HepG2 (cell line): ENCODE results near the gene FAM222A. TPM values are rescaled to one million over a fixed set of nuclear protein-coding genes. Genes with fewer than 3 reads are reported as not detected.
A peak's percentile ranks its signal among the peaks of the same experiment; 100 is the strongest.

Source experiments
- CBX5 ChIP-seq: sonication (generic); formaldehyde crosslinking; IDR thresholded peaks from 2 replicates; pipeline ENCODE4 v1.4.0; 2020; ENCODE audit warnings: missing genetic modification reagents, borderline replicate concordance
- FOXJ3 ChIP-seq: sonication (generic); formaldehyde crosslinking; IDR thresholded peaks from 2 replicates; pipeline ENCODE4 v1.4.0; 2020; ENCODE audit warnings: missing genetic modification reagents, mild to moderate bottlenecking, borderline replicate concordance
- FUBP1 ChIP-seq: sonication (generic); formaldehyde crosslinking; IDR thresholded peaks from 2 replicates; pipeline ENCODE4 v1.5.1; 2020; ENCODE audit warnings: missing genetic modification reagents, mild to moderate bottlenecking, borderline replicate concordance
- HNF4A ChIP-seq: sonication (generic); formaldehyde crosslinking; IDR thresholded peaks from 2 replicates; pipeline ENCODE4 v1.4.0; 2020; ENCODE audit warnings: missing genetic modification reagents
- HOXA7 ChIP-seq: sonication (generic); formaldehyde crosslinking; IDR thresholded peaks from 2 replicates; pipeline ENCODE4 v1.8.1; 2022; ENCODE audit warnings: mild to moderate bottlenecking, missing genetic modification reagents, moderate library complexity
- JDP2 ChIP-seq: sonication (generic); formaldehyde crosslinking; IDR thresholded peaks from 2 replicates; pipeline ENCODE4 v1.8.1; 2022; ENCODE audit warnings: missing genetic modification reagents, borderline replicate concordance
- PAXIP1 ChIP-seq: sonication (generic); formaldehyde crosslinking; conservative IDR thresholded peaks from 2 replicates; pipeline ENCODE4 v1.4.0; 2020; ENCODE audit warnings: mild to moderate bottlenecking, missing genetic modification reagents, moderate library complexity
- RAD21 ChIP-seq: fragments of 450-650 bp; formaldehyde crosslinking; IDR thresholded peaks from 2 replicates; pipeline ENCODE4 v1.5.0; 2020; ENCODE audit warnings: mild to moderate bottlenecking
- RAD51 ChIP-seq: fragments of 450-650 bp; IDR thresholded peaks from 2 replicates; pipeline ENCODE4 v1.6.1; 2016; ENCODE audit warnings: borderline replicate concordance
- TFAP4 ChIP-seq: sonication (generic); IDR thresholded peaks from 2 replicates; pipeline ENCODE4 v1.6.1; 2016; ENCODE audit warnings: low read depth, borderline replicate concordance
- ZNF317 ChIP-seq: sonication (generic); formaldehyde crosslinking; IDR thresholded peaks from 2 replicates; pipeline ENCODE4 v1.5.0; 2020; ENCODE audit warnings: mild to moderate bottlenecking, missing genetic modification reagents
- ZNF615 ChIP-seq: sonication (generic); formaldehyde crosslinking; IDR thresholded peaks from 2 replicates; pipeline ENCODE4 v1.5.0; 2020; ENCODE audit warnings: mild to moderate bottlenecking, missing genetic modification reagents, borderline replicate concordance
- ZNF709 ChIP-seq: sonication (generic); formaldehyde crosslinking; IDR thresholded peaks from 2 replicates; pipeline ENCODE4 v1.5.0; 2020; ENCODE audit warnings: mild to moderate bottlenecking, missing genetic modification reagents
- ZNF766 ChIP-seq: sonication (generic); formaldehyde crosslinking; IDR thresholded peaks from 2 replicates; pipeline ENCODE4 v1.5.0; 2020; ENCODE audit warnings: missing genetic modification reagents, borderline replicate concordance
- polyA plus RNA-seq, 8 experiments: library from polyadenylated mRNA; depleted of rRNA in 3 of 8; stranded (reverse) in 7 of 8; unstranded in 1 of 8; fragments of >200 nt; fragmentation: Illumina TruSeq in 4 of 8; extraction: Trizol in 4 of 8; gene quantifications; 2 replicates each; pipeline versions ENCODE4 v1.2.1 to v1.2.3, GENCODE V29; 2011 to 2016; ENCODE audit warnings: low read depth in 4 of 8, missing spikeins in 1 of 8, mixed read lengths in 1 of 8; ENCODE audit not compliant: insufficient read depth in 1 of 8
- total RNA-seq, 5 experiments: library from RNA; depleted of rRNA; stranded (reverse); fragments of >200 nt; fragmentation: Illumina TruSeq; extraction: Trizol; gene quantifications; 2 replicates each; pipeline ENCODE4 v1.2.3, GENCODE V29; 2016; ENCODE audit warnings: low read depth in 1 of 5
- TF ChIP-seq, protein P1 (sequence below): IDR thresholded peaks from 2 replicates; pipeline ENCODE4 v1.6.1; 2016; ENCODE audit warnings: mild to moderate bottlenecking
- TF ChIP-seq, protein P2 (sequence below): sonication (generic); formaldehyde crosslinking; IDR thresholded peaks from 2 replicates; pipeline ENCODE4 v1.4.0; 2020; ENCODE audit warnings: missing genetic modification reagents, mild to moderate bottlenecking, borderline replicate concordance

Gene FAM222A
- total and polyA plus RNA-seq, 2 of the 13 experiments (the other 11 are each of a cell fraction or from before 2014, with no cell fraction given), result 2.7 to 9.6 TPM

- TF ChIP-seq, protein P1, sequence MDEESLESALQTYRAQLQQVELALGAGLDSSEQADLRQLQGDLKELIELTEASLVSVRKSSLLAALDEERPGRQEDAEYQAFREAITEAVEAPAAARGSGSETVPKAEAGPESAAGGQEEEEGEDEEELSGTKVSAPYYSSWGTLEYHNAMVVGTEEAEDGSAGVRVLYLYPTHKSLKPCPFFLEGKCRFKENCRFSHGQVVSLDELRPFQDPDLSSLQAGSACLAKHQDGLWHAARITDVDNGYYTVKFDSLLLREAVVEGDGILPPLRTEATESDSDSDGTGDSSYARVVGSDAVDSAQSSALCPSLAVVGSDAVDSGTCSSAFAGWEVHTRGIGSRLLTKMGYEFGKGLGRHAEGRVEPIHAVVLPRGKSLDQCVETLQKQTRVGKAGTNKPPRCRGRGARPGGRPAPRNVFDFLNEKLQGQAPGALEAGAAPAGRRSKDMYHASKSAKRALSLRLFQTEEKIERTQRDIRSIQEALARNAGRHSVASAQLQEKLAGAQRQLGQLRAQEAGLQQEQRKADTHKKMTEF (CRISPR knock-in tag), result peak; percentile 68
- no peak for TF ChIP-seq ZNF709 (CRISPR knock-in tag)
- no peak for TF ChIP-seq JDP2
- TF ChIP-seq PAXIP1 (CRISPR knock-in tag), result peak; percentile 98
- TF ChIP-seq ZNF615, result no peak
- TF ChIP-seq RAD21 (CRISPR knock-in tag), result 0 out of 2 replicates have a peak, but pooled peaks have one; percentile 9
- peak; percentile 77; the same call in 1 of the 2 replicates for TF ChIP-seq FOXJ3 (CRISPR knock-in tag)
- no peak for TF ChIP-seq ZNF317 (CRISPR knock-in tag)
- no peak for TF ChIP-seq CBX5 (CRISPR knock-in tag)
- peak; percentile 70; the same call in 1 of the 2 replicates for TF ChIP-seq TFAP4
- TF ChIP-seq HOXA7 (CRISPR knock-in tag), result no peak
- TF ChIP-seq, protein P2, sequence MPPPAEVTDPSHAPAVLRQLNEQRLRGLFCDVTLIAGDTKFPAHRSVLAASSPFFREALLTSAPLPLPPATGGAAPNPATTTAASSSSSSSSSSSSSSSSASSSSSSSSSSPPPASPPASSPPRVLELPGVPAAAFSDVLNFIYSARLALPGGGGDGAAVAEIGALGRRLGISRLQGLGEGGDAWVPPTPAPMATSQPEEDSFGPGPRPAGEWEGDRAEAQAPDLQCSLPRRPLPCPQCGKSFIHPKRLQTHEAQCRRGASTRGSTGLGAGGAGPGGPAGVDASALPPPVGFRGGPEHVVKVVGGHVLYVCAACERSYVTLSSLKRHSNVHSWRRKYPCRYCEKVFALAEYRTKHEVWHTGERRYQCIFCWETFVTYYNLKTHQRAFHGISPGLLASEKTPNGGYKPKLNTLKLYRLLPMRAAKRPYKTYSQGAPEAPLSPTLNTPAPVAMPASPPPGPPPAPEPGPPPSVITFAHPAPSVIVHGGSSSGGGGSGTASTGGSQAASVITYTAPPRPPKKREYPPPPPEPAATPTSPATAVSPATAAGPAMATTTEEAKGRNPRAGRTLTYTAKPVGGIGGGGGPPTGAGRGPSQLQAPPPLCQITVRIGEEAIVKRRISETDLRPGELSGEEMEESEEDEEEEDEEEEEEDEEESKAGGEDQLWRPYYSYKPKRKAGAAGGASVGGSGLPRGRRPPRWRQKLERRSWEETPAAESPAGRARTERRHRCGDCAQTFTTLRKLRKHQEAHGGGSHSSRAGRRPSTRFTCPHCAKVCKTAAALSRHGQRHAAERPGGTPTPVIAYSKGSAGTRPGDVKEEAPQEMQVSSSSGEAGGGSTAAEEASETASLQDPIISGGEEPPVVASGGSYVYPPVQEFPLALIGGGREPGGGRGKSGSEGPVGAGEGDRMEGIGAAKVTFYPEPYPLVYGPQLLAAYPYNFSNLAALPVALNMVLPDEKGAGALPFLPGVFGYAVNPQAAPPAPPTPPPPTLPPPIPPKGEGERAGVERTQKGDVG (CRISPR knock-in tag), result no peak
- TF ChIP-seq HNF4A (CRISPR knock-in tag), result peak; percentile 96
- no peak for TF ChIP-seq RAD51
- no peak for TF ChIP-seq ZNF766 (CRISPR knock-in tag)
- no peak for TF ChIP-seq FUBP1
These were observed 6.7 kb upstream of the FAM222A start (continued) for GRCh38 chr12:109706747-109707469.
